Measurements from ENCODE around the gene PRDM16. TPM values are rescaled to one million over a fixed set of nuclear protein-coding genes. Genes with fewer than 3 reads are reported as not detected.

Gene PRDM16
- total and polyA plus RNA-seq, 2 donors (not counting 1 experiment from before 2014, with no cell fraction given), result 0.03 to 0.12 TPM

DNA sequence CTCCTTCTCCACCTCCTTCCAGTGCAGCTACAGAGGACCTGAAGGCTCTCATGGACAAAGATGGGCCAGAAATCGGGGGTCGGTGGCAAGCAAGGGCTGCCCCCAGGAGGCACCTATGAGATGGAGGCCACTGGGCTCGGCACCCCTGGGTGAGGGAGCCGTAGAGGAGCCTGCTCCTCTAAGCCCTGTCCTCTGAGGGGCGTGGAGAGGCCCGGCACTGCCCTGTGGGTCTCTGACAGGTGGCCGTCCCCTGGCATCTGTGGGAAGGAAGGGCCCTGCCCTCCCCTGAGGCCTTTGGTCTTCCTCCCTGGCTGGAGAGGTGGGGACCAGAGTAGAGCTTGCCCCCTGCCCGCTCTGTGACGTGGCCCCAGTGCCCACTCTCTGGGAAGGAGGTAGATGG is 30.9 kb downstream of the PRDM16 start:
- Histone ChIP-seq H3K4me2 (replicated peaks; ENCODE audit: low read depth, low read length, poor library complexity, severe bottlenecking) (no peak overlapping the region), H3K27me3 (replicated peaks in 1 of 4; ENCODE audit: control extremely low read depth in 1 of 4, control insufficient read depth in 3 of 4, insufficient read depth in 4 of 4, low read length in 3 of 4) (no peaks in the 10 kb centered on the region), H4K20me1 (ENCODE audit: control insufficient read depth, insufficient read depth, low read length, poor library complexity, severe bottlenecking) (no peaks in the 10 kb centered on the region), H3K79me2 (ENCODE audit: control insufficient read depth, insufficient read depth, low read length) (no peaks in the 10 kb centered on the region), H3K9me3 (ENCODE audit: control extremely low read depth in 1 of 3, control insufficient read depth in 2 of 3, insufficient read depth in 1 of 3, low read length in 2 of 3) (peaks cover 0 to 5% (median 0%) of the 10 kb centered on the region in 3 donors), H3K4me3 (ENCODE audit: control extremely low read depth in 1 of 5, extremely low read depth in 1 of 5, insufficient read depth in 1 of 5, low read depth in 2 of 5, low read length in 4 of 5) (no peak overlapping the region), H2AFZ (ENCODE audit: insufficient read depth, low read depth, low read length, poor library complexity, severe bottlenecking) (no peak overlapping the region), H3K9ac (ENCODE audit: low read length) (no peak overlapping the region), H3K4me1 (ENCODE audit: control insufficient read depth in 2 of 2, insufficient read depth in 2 of 2, low read length in 2 of 2) (no peaks in the 10 kb centered on the region), H3K27ac (ENCODE audit: low read length in 2 of 2) (no peak overlapping the region), H3K36me3 (replicated peaks in 1 of 2; ENCODE audit: control extremely low read depth in 1 of 2, control insufficient read depth in 1 of 2, extremely low read depth in 1 of 2, insufficient read depth in 2 of 2, low read length in 1 of 2) (no peaks in the 10 kb centered on the region)
- no peaks in the 10 kb centered on the region for H3K4me1 Mint-ChIP-seq
- ATAC-seq (ENCODE audit: low read depth), result no peak
- CTCF ChIA-PET, result no interaction called here
- no peak overlapping the region for H3K4me3 Mint-ChIP-seq
- intact Hi-C loops (cut with micrococcal nuclease), result no loop called here
- H3K27ac Mint-ChIP-seq, result no peak overlapping the region
- peaks cover 3% of the 10 kb centered on the region for H3K27me3 Mint-ChIP-seq
- POLR2A ChIA-PET, result no interaction called here
- DNase-seq, result no peak
- 80% methylated on average over 9 of the region's 9 CpGs for WGBS (ENCODE audit: insufficient coverage)
- H3K9me3 Mint-ChIP-seq (ENCODE audit: insufficient read depth), result no peaks in the 10 kb centered on the region
- TF ChIP-seq CTCF (IDR thresholded peaks at IDR 0.05) (no peak), EZH2 (IDR thresholded peaks at IDR 0.05; ENCODE audit: borderline replicate concordance, insufficient read depth, low read depth, low read length, poor library complexity, severe bottlenecking) (no peak)

GRCh38 chr1:3101124-3101939 is 32.3 kb downstream of the PRDM16 start:
- POLR2A ChIA-PET, result no interaction called here
- Histone ChIP-seq H3K27ac (ENCODE audit: low read length in 2 of 2) (no peak overlapping the region), H3K9ac (ENCODE audit: low read length) (no peak overlapping the region), H3K9me3 (ENCODE audit: control extremely low read depth in 1 of 3, control insufficient read depth in 2 of 3, insufficient read depth in 1 of 3, low read length in 2 of 3) (peaks cover 0 to 2% (median 0%) of the 10 kb centered on the region in 3 donors), H3K4me2 (replicated peaks; ENCODE audit: low read depth, low read length, poor library complexity, severe bottlenecking) (no peak overlapping the region), H3K36me3 (replicated peaks in 1 of 2; ENCODE audit: control extremely low read depth in 1 of 2, control insufficient read depth in 1 of 2, extremely low read depth in 1 of 2, insufficient read depth in 2 of 2, low read length in 1 of 2) (no peaks in the 10 kb centered on the region), H3K27me3 (replicated peaks in 1 of 4; ENCODE audit: control extremely low read depth in 1 of 4, control insufficient read depth in 3 of 4, insufficient read depth in 4 of 4, low read length in 3 of 4) (no peaks in the 10 kb centered on the region), H3K79me2 (ENCODE audit: control insufficient read depth, insufficient read depth, low read length) (no peaks in the 10 kb centered on the region), H3K4me3 (ENCODE audit: control extremely low read depth in 1 of 5, extremely low read depth in 1 of 5, insufficient read depth in 1 of 5, low read depth in 2 of 5, low read length in 4 of 5) (no peak overlapping the region), H2AFZ (ENCODE audit: insufficient read depth, low read depth, low read length, poor library complexity, severe bottlenecking) (no peak overlapping the region), H3K4me1 (ENCODE audit: control insufficient read depth in 2 of 2, insufficient read depth in 2 of 2, low read length in 2 of 2) (no peaks in the 10 kb centered on the region), H4K20me1 (ENCODE audit: control insufficient read depth, insufficient read depth, low read length, poor library complexity, severe bottlenecking) (no peaks in the 10 kb centered on the region)
- ATAC-seq (ENCODE audit: low read depth) (no peak), DNase-seq (no peak)
- H3K4me3 Mint-ChIP-seq, result no peak overlapping the region
- H3K4me1 Mint-ChIP-seq, result no peaks in the 10 kb centered on the region
- H3K27ac Mint-ChIP-seq, result no peak overlapping the region
- H3K27me3 Mint-ChIP-seq, result peaks cover 3% of the 10 kb centered on the region
- CTCF ChIA-PET, result no interaction called here
- intact Hi-C loops (cut with micrococcal nuclease), result no loop called here
- TF ChIP-seq EZH2 (IDR thresholded peaks at IDR 0.05; ENCODE audit: borderline replicate concordance, insufficient read depth, low read depth, low read length, poor library complexity, severe bottlenecking) (no peak), CTCF (IDR thresholded peaks at IDR 0.05) (no peak)
- 91% methylated on average over 29 of the region's 29 CpGs for WGBS (ENCODE audit: insufficient coverage)
- H3K9me3 Mint-ChIP-seq (ENCODE audit: insufficient read depth), result no peaks in the 10 kb centered on the region
